Mesodermal cell (in vitro differentiated cells): Measurements from ENCODE around the gene FRG1.
"Not testable (repeated sequence)": the region's sequence is repeated elsewhere in the genome, so short reads cannot be mapped to it uniquely, and the experiment has no call there.

Experiments
- H3K27ac ChIP-seq: 2 replicates; pipeline ENCODE4 v1.7.0; 2013; ENCODE audit warnings: mild to moderate bottlenecking, low read depth, low read length, moderate library complexity; ENCODE audit not compliant: severe bottlenecking
- H3K36me3 ChIP-seq: 2 replicates; pipeline ENCODE4 v1.7.1; 2013; ENCODE audit warnings: mild to moderate bottlenecking, low read length, moderate library complexity; ENCODE audit not compliant: control insufficient read depth, insufficient read depth
- H3K4me1 ChIP-seq: one replicate; pipeline ENCODE4 v1.7.1; 2013; ENCODE audit warnings: mild to moderate bottlenecking, low read length; ENCODE audit not compliant: insufficient read depth, control insufficient read depth, poor library complexity, severe bottlenecking
- H3K4me3 ChIP-seq: 2 replicates; pipeline ENCODE4 v1.7.0; 2013; ENCODE audit warnings: low read length, control low read depth, mild to moderate bottlenecking; ENCODE audit not compliant: insufficient read depth, poor library complexity, severe bottlenecking; ENCODE audit errors: extremely low read depth
- H3K9me3 ChIP-seq: 2 replicates; pipeline ENCODE4 v1.7.1; 2013; ENCODE audit warnings: mild to moderate bottlenecking, low read length, moderate library complexity; ENCODE audit not compliant: control insufficient read depth
- WGBS, 2 experiments: methylation state at CpG; one replicate each; pipeline ENCODE4 v1.1.5; 2013; ENCODE audit warnings: missing lambda C conversion rate in 2 of 2; ENCODE audit not compliant: insufficient coverage in 2 of 2; 5-methylcytosine and 5-hydroxymethylcytosine counted together

The FRG1 gene

GRCh38 chr4:189944077-189944476, 3.4 kb downstream of the FRG1 start:
- 91 to 100% methylated on average over 4 to 5 of the region's 5 CpGs for WGBS, 2 experiments
- not testable (repeated sequence) for H3K9me3 ChIP-seq, H3K4me1 ChIP-seq, H3K27ac ChIP-seq, H3K4me3 ChIP-seq, H3K36me3 ChIP-seq

DNA sequence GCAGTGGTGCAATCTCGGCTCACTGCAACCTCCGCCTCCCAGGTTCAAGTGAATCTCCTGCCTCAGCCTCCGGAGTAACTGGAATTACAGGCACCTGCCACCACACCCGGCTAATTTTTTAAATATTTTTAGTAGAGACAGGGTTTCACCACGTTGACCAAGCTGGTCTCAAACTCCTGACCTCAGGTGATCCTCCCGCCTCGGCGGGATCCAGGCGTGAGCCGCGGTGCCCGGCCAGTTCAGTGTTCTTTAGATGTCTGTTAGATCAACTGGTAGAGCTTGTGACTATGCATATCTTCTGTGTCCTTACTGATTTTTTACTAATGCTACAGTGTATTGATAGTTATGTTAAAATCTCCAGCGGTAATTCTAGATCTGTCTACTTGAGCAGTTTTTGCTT, 6.2 kb downstream of the FRG1 start:
- not testable (repeated sequence) for H3K36me3 ChIP-seq, H3K4me1 ChIP-seq, H3K9me3 ChIP-seq, H3K27ac ChIP-seq, H3K4me3 ChIP-seq
- WGBS, 2 experiments = 84 to 91% methylated on average over 4 to 9 of the region's 13 CpGs

DNA sequence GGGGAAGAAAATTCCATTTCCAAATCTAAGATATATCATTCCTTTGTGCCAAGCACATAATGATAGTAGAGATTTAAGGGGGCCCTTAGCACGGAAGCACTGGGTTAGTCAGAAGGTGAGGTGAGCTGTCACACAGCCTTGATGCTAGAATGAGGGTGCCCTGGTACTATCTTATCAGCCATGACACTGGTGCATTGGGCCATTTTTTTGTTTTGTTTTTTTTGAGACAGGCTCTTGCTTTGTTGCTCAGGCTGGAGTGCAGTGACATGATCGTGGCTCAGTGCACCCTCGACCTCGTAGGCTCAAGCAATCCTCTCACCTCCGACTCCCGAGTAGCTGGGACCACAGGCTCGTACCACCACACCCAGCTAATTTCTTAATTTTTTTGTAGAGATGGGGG, 7.8 kb downstream of the FRG1 start:
- H3K4me3 ChIP-seq, H3K4me1 ChIP-seq, H3K27ac ChIP-seq, H3K9me3 ChIP-seq: not testable (repeated sequence)
- peaks cover 10% of the 10 kb centered on the region for H3K36me3 ChIP-seq
- WGBS, 2 experiments = 84 to 85% methylated on average over 3 to 5 of the region's 7 CpGs

- H3K4me3 ChIP-seq, H3K36me3 ChIP-seq, H3K9me3 ChIP-seq, H3K27ac ChIP-seq, H3K4me1 ChIP-seq: not testable (repeated sequence)
- 33% methylated on average over 1 of the region's 1 CpG; no CpG with 5 or more reads in 1 of the 2 experiments for WGBS, 2 experiments
These were observed 28.6 kb downstream of the FRG1 start for GRCh38 chr4:189969291-189969690.

DNA sequence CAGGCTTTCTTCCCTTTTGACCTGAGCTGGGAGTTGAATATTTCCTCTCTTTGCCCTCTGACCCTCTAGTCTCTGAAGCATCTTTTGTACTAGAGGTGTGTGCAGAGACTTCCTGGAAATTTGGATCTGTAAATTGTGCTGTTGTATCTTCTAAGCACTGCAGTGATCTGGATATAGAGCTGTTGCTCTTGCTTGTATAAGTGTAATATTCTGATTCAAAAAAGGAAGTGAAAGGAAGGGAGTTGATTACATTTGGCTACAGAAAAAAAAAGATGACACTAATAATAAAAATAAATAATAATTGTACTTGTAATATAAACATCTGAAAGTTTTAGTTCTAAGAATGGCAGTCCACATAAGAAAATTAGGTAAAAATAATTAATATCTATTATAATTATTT, 33.0 kb downstream of the FRG1 start:
- Histone ChIP-seq H3K27ac (no peak overlapping the region), H3K9me3 (no peaks in the 10 kb centered on the region), H3K36me3 (no peaks in the 10 kb centered on the region), H3K4me3 (no peak overlapping the region), H3K4me1 (no peaks in the 10 kb centered on the region)

DNA sequence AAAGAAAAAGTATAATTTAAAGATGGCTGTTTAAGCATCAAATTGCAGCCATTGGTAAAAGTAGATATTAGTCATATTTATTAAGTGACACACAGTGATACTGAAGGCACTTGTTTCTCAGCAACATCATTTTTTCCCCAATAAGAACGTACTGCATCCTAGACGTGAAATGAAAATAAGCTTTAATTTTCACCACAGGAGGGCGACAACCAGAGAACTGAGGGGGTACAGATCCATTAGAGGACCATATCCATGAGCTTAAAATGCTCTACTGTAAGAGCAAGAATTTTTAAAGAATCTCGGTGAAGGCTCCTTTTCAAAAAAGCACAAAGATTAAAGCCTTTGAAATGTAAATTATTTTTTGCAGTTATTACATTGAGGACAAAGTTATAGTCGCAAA, 33.4 kb downstream of the FRG1 start:
- H3K27ac ChIP-seq = no peak overlapping the region
- 50% methylated on average over 2 of the region's 5 CpGs; no CpG with 5 or more reads in 1 of the 2 experiments for WGBS, 2 experiments
- H3K4me3 ChIP-seq = no peak overlapping the region
- no peaks in the 10 kb centered on the region for H3K36me3 ChIP-seq
- H3K9me3 ChIP-seq = no peaks in the 10 kb centered on the region
- no peaks in the 10 kb centered on the region for H3K4me1 ChIP-seq

DNA sequence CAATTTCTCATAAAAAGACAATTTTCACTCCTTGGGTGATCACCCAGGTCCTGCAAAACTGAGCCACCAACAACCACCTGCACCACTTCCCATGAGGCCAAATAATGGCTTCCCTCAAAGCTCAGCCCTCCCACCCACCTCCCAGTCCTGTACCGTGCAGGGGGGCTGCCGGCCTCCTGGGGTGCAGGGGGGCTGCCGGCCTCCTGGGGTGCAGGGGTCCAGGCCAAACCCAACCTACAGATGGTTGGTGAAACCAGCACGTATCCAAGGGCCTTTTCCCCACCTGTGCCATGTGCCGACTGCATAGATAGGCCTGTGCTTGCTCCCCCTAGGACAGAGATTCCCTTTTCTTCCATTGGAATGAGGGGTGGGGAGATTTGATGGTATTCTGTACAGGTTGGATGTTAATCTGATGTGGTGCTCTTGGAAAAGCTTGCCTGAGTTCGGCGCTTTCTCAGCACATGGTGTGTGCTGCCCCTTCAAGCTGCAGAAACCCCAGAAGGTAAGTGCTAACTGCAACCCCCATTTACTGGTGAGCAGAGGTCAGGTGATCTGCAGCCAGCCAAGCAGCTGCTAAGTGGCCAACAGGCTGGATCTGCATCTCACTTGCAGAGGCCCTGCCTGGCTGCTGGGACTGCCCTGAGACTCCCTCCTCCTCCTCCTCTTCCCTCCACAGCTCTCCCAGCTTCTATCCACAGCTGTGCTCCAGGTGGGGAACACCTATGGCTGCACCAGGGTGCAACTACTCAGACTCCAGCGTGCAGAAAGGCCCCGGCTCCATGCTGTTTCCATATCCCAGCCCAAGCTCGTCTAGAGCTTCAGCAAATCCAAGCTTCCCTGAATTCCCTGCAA, 38.8 kb downstream of the FRG1 start:
- 71 to 72% methylated on average over 6 to 8 of the region's 10 CpGs for WGBS, 2 experiments
- Histone ChIP-seq H3K4me1 (no peaks in the 10 kb centered on the region), H3K9me3 (no peaks in the 10 kb centered on the region), H3K4me3 (no peak overlapping the region), H3K36me3 (no peaks in the 10 kb centered on the region), H3K27ac (no peak overlapping the region)

DNA sequence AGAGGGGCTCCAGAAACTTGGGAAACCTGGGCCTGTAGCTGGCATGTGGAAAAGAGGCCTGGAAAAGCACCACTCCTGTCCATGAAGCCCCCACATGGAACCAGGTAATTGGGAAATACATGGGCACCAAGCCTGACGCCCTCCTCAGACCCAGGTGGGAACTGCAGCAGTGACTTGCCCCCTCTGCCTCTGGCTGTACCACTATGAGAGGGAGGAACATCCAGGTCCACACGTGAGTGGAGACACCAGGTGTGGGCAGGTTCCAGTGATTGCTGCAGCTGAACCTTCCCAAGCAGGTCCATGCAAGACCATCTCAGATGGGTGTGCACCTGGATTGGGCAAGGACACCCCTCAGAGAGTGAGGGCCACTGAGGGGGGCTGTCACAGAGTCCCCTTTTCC, 39.6 kb downstream of the FRG1 start:
- not testable (repeated sequence) for H3K9me3 ChIP-seq, H3K4me3 ChIP-seq, H3K27ac ChIP-seq, H3K36me3 ChIP-seq, H3K4me1 ChIP-seq
- 26 to 30% methylated on average over 2 of the region's 2 CpGs for WGBS, 2 experiments

- H3K4me1 ChIP-seq = no peaks in the 10 kb centered on the region
- no peak overlapping the region for H3K4me3 ChIP-seq
- no peaks in the 10 kb centered on the region for H3K36me3 ChIP-seq
- WGBS, 2 experiments = 70 to 71% methylated on average over 6 to 8 of the region's 8 CpGs
- no peak overlapping the region for H3K27ac ChIP-seq
- no peaks in the 10 kb centered on the region for H3K9me3 ChIP-seq
These were observed 41.3 kb downstream of the FRG1 start for GRCh38 chr4:189981970-189982369.

DNA sequence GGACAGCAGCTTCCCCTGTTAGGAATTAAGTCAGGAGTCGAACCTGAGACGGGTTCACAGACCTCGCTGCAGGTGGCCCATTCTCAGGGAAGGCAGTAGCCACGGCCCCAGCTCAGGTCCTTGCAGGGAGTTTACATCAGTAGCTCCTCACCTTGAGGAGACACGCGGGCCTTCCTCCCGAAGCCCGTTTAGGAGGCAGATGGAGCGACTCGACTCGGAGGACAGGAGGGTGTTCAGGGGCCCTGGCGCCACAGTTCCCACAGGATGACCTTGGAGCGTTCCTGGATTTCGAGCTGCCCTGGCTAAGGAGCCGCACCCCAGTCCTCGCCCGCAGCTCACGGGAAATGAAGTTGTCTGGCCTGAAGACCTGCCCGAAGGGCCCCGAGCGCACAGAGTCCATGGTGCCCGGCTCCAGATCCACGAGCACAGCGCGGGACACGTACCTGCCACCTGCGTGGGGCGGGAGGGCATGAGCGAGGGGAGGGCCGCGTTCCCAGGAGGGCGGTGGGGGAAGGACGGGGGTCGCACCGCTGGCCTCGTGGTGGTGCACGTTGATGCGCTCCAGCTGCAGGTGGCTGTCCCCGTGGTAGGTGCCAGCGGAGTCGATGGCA, 43.3 kb downstream of the FRG1 start:
- not testable (repeated sequence) for H3K4me1 ChIP-seq, H3K4me3 ChIP-seq, H3K27ac ChIP-seq, H3K36me3 ChIP-seq, H3K9me3 ChIP-seq
- 91 to 94% methylated on average over 5 to 18 of the region's 41 CpGs for WGBS, 2 experiments

DNA sequence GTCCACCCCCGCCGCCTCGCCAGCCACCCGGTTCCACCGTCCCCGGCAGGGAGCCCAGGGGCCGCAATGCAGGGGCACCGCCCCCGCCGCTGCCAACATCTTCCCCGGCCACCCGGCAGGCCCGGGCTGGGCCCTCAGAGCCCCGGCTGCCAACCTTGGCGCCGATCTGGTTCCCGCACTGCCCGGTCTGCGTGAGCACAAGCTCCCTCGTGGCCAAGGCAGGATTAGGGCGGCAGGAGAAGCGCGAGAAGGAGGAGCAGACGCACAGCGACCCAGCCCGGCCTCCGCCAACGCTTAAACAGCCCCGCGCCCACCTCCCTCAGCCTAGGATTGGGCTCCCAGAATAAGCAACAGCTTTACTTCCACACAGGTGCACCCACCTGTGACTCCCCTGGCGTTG, 44.0 kb downstream of the FRG1 start:
- H3K27ac ChIP-seq, H3K36me3 ChIP-seq, H3K4me1 ChIP-seq, H3K9me3 ChIP-seq, H3K4me3 ChIP-seq: not testable (repeated sequence)
- 87 to 90% methylated on average over 9 to 18 of the region's 31 CpGs for WGBS, 2 experiments
